ENCODE data around the gene LGALS1. TPM values are rescaled to one million over a fixed set of nuclear protein-coding genes. Genes with fewer than 3 reads are reported as not detected.
A peak's percentile ranks its signal among the peaks of the same experiment; 100 is the strongest.

Gene LGALS1
- 1,000 to 10,000 TPM; 1,140 to 1,273 TPM for total RNA-seq

DNA sequence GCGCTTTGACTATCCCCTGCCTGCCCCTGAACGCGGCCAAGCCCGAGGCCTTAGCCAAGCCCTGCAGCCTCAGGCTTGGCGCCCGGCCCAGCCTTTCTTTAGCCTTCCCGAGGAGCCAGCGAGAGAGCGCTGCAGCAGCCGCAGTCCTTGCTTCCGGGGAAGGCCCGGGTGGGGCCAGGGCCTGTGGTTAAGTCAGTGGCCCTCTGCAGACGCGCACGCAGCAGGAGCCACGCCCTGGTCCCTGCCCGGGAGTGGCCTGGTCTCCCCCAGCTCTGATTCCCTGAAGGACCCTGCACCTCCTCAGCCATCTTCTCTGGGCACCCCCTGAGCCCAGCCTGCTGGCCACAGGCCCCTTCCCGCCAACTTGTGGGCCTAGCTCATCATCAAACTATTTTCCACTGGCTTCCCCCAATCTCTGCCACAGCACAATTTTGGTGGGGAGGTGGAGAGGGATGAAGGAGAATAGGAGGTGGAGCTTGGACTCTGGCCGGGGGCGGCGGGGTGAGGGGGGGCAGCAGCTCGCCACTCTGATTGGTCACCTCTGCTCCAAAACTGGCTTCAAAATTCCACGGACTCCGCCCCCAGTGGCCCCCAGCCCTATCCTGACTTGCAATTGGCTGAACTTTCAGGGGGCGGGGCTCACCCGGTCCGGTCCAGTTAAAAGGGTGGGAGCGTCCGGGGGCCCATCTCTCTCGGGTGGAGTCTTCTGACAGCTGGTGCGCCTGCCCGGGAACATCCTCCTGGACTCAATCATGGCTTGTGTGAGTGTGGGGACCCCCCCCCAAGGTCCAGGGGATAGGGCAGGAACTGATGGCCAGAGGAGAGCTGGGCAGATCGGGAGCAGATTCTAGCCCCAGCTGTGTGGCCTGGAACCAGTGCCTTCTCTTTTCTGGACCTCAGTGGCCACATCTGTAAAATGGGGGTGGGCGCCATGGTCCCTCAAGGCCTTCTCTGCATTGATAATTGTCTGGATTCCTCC, at the start of gene LGALS1:
Gene LGALS1 (plus strand): TSS at position 686 of the 979 bp plus-strand sequence. CDS start 67 bp downstream, at position 753.
- DNase-seq: peak; percentile 79
- H3K4me1 Mint-ChIP-seq: peaks cover 62% of the 10 kb centered on the region
- no peaks in the 10 kb centered on the region for H3K9me3 Mint-ChIP-seq
- ChIA-PET POLR2A (interaction anchor here (0.6 to 2.4 kb wide), 3 partner anchors 8 to 279 kb away, joined by 3 to 9 read pairs (median 3); partner anchors contain the start of gene PDXP), CTCF (interaction anchor here (0.5 to 15.4 kb wide), 13 partner anchors 9 to 353 kb away, joined by 3 to 143 read pairs (median 4); partner anchors contain the start of genes GGA1, PDXP and SH3BP1)
- no peaks in the 10 kb centered on the region for H3K27me3 Mint-ChIP-seq
- peaks cover 22% of the 10 kb centered on the region for H3K36me3 Mint-ChIP-seq (ENCODE audit: low read depth)
- peak within 1 kb of the TSS; percentile 93 for H3K4me3 Mint-ChIP-seq
- H3K27ac Mint-ChIP-seq: peak within 1 kb of the TSS; percentile 100

DNA sequence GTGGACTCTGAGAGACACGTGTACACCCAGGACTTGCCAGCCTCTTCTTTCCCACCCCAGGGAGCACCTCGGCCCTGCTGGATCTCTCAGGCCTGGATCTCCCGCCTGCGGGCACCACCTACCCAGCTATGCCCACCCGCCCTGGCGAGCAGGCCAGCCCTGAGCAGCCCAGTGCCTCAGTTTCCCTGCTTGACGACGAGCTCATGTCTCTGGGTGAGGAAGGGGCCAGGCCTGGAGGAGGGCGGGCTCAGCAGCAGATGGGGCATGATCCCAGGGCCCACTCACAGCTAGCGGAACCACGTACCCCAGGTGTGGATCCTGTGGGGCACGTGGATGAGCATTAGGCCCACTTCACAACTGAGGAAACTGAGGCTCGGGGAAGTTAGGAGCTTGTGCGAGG, 49.7 kb upstream of the LGALS1 start:
- no peaks in the 10 kb centered on the region for H3K27me3 Mint-ChIP-seq

DNA sequence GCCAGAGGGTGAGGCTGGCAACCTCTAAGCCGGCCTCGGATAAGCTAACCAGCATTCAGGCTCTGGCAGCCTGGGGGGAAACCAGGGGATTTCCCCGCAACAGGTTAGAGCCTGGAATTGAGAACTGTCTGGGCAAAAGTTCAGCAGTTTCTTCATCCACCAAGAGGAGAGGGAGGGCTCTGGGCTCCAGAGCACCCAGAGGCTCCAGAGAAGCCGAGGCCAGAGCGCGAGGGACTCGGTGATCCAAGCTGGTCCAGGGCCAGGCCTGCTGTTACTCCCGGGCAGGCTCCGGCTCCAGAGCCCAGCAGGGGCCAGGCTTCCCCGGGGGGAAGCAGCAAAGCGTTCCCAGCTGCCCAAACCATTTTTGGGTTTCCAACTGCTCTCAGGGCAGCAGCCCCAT, 49.3 kb upstream of the LGALS1 start:
- ChIA-PET CTCF (interaction anchor here (0.9 to 12.6 kb wide), 6 partner anchors 10 to 17 kb away, joined by 3 to 127 read pairs (median 7); partner anchors contain the start of genes GGA1 and SH3BP1), POLR2A (interaction anchor here (0.6 kb wide), 1 partner anchor 53 kb away, joined by 11 read pairs; no protein-coding TSS in a partner anchor)
- H3K36me3 Mint-ChIP-seq (ENCODE audit: low read depth): peaks cover 14% of the 10 kb centered on the region
- H3K27me3 Mint-ChIP-seq: no peaks in the 10 kb centered on the region
- peak overlapping the region; percentile 89 for H3K27ac Mint-ChIP-seq
- no peak overlapping the region for H3K4me3 Mint-ChIP-seq
- DNase-seq: no peak
- no peaks in the 10 kb centered on the region for H3K9me3 Mint-ChIP-seq
- H3K4me1 Mint-ChIP-seq: peaks cover 51% of the 10 kb centered on the region

More for the DNA sequence above, 49.7 kb upstream of the LGALS1 start:
- no peaks in the 10 kb centered on the region for H3K9me3 Mint-ChIP-seq
- POLR2A ChIA-PET: no interaction called here
- CTCF ChIA-PET: interaction anchor here (0.9 to 12.6 kb wide), 7 partner anchors 9 to 58 kb away, joined by 3 to 127 read pairs (median 5); partner anchors contain the start of genes GGA1 and SH3BP1
- H3K36me3 Mint-ChIP-seq (ENCODE audit: low read depth): peaks cover 14% of the 10 kb centered on the region
- peak overlapping the region; percentile 89 for H3K27ac Mint-ChIP-seq
- no peak overlapping the region for H3K4me3 Mint-ChIP-seq
- peaks cover 50% of the 10 kb centered on the region for H3K4me1 Mint-ChIP-seq
- DNase-seq: no peak

DNA sequence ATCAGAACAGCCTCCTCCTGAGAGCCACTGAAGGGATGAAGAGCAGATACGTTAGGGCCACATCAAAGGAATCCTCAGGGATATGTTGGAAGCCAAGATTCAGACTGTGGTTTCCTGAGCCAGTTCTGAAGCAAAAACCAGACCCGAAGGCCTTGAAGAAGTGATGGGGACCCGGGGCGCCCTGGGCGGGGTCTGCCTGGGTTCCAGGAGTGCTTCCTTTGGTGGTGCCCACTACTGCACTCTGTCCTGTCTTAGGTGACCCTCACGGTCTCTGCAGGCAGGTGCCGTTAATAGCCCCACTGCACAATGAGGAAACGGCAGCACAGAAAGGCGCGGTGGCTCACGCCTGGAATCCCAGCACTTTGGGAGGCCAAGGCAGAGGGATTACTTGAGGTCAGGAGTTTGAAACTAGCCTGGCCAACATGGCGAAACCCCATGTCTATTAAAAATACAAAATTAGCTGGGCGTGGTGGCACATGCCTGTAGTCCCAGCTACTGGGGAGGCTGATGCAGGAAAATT, 48.8 kb upstream of the LGALS1 start:
- H3K27ac Mint-ChIP-seq: peak overlapping the region; percentile 89
- DNase-seq: no peak
- CTCF ChIA-PET: interaction anchor here (0.6 to 12.6 kb wide), 6 partner anchors 10 to 165 kb away, joined by 3 to 127 read pairs (median 8); partner anchors contain the start of genes GGA1, LGALS2 and SH3BP1
- peaks cover 55% of the 10 kb centered on the region for H3K4me1 Mint-ChIP-seq
- no peaks in the 10 kb centered on the region for H3K27me3 Mint-ChIP-seq
- peak overlapping the region; percentile 44 for H3K4me3 Mint-ChIP-seq
- POLR2A ChIA-PET: interaction anchor here (0.6 kb wide), 1 partner anchor 52 kb away, joined by 11 read pairs; no protein-coding TSS in a partner anchor
- peaks cover 14% of the 10 kb centered on the region for H3K36me3 Mint-ChIP-seq (ENCODE audit: low read depth)
- H3K9me3 Mint-ChIP-seq: no peaks in the 10 kb centered on the region

DNA sequence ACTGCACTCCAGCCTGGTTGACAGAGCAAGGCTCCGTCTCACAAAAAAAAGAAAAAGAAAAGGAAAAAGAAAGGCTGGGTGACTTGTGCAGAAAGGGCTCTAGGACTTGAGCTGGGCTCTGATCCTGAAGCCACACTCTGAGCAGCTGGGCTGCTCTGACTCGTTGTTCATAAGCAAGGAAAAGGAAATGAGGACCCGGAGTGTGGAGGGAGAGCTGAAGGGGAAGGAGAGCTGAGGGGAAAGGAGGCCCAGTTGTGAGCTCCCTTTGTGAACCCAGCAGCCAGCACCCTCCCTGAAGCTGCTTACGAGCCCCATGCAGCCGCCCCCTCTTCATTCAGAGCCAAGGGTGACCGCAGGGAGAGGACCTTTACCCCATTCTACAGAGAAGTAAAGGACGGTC, 48.3 kb upstream of the LGALS1 start:
- Mint-ChIP-seq H3K27ac (peak overlapping the region; percentile 89), H3K9me3 (no peaks in the 10 kb centered on the region), H3K27me3 (no peaks in the 10 kb centered on the region), H3K4me1 (peaks cover 59% of the 10 kb centered on the region), H3K36me3 (ENCODE audit: low read depth) (peaks cover 14% of the 10 kb centered on the region), H3K4me3 (peak overlapping the region; percentile 44)
- ChIA-PET CTCF (interaction anchor here (0.6 to 12.6 kb wide), 6 partner anchors 10 to 165 kb away, joined by 3 to 127 read pairs (median 8); partner anchors contain the start of genes GGA1, LGALS2 and SH3BP1), POLR2A (interaction anchor here (0.9 to 1.4 kb wide), 2 partner anchors 10 to 16 kb away, joined by 4 to 5 read pairs; no protein-coding TSS in a partner anchor)
- no peak for DNase-seq

DNA sequence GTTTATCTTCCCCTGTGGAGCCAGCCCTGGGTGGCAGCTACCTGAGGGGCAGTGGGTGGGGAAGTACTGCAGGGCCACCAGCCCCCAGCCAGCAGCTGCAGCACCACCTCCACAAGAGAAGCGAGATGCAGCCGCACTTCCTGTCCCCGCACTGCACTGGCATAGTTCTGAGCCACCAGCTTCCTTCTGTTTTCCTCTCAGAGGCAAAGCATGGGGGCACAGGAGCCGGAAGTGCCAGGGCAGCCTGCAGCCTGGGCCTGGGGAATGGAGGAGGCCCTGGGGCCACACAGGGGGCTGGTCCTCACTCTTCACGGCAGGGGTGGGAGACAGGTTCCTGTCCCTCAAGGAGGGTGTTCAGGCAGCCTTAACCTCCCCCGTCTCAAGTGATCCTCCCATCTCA, 47.9 kb upstream of the LGALS1 start:
- H3K36me3 Mint-ChIP-seq (ENCODE audit: low read depth): peaks cover 14% of the 10 kb centered on the region
- CTCF ChIA-PET: interaction anchor here (1.0 to 12.6 kb wide), 5 partner anchors 9 to 54 kb away, joined by 4 to 127 read pairs (median 10); partner anchors contain the start of genes GGA1 and SH3BP1

DNA sequence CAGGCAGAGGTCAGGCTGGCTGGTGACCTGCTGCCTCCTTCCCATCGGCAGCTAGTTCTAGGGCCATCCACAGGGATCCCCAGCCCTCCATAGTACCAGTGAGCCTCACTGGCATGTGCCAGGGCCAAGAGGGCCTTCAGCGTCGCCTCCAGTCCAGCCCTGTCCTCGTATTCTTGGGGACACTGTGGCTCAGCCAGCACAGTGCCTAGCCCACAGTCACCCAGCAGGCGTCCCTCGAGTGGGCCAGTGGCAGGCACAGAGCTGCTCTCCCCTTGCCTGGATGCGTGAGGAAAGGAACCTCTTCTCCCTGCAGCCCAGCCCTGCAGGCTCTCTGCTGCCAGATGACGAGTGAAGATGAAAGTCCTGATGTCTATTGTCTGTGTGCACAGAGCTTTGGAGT, 46.6 kb upstream of the LGALS1 start:
- H3K27ac Mint-ChIP-seq: peak overlapping the region; percentile 89
- POLR2A ChIA-PET: no interaction called here
- H3K36me3 Mint-ChIP-seq (ENCODE audit: low read depth): peaks cover 12% of the 10 kb centered on the region
- H3K4me1 Mint-ChIP-seq: peaks cover 69% of the 10 kb centered on the region
- CTCF ChIA-PET: interaction anchor here (0.5 to 12.6 kb wide), 7 partner anchors 9 to 67 kb away, joined by 3 to 127 read pairs (median 4); partner anchors contain the start of genes GGA1 and SH3BP1
- no peaks in the 10 kb centered on the region for H3K27me3 Mint-ChIP-seq
- DNase-seq: no peak
- H3K9me3 Mint-ChIP-seq: no peaks in the 10 kb centered on the region
- no peak overlapping the region for H3K4me3 Mint-ChIP-seq

More for the DNA sequence above, 47.9 kb upstream of the LGALS1 start:
- H3K4me3 Mint-ChIP-seq: peak overlapping the region; percentile 44
- H3K27me3 Mint-ChIP-seq: no peaks in the 10 kb centered on the region
- peak; percentile 73 for DNase-seq
- peak overlapping the region; percentile 89 for H3K27ac Mint-ChIP-seq
- no peaks in the 10 kb centered on the region for H3K9me3 Mint-ChIP-seq
- POLR2A ChIA-PET: interaction anchor here (0.9 to 1.4 kb wide), 2 partner anchors 9 to 16 kb away, joined by 4 to 5 read pairs; no protein-coding TSS in a partner anchor
- peaks cover 60% of the 10 kb centered on the region for H3K4me1 Mint-ChIP-seq

DNA sequence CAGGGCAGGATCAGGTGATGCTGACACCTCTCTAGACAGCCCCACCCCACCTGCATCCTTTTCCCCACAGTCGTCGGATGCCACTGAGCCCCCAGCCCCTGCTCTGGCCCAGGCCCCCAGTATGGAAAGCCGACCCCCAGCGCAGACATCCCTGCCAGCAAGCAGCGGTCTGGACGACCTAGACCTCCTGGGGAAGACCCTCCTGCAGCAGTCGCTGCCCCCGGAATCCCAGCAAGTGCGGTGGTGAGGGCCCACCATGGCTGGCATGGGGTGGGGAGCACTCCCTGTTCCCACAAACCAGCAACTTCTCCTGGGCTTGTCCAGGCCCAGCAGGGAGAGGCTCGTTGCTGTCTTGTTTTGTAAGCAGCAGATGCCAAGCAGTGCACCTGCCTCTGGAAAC, 45.5 kb upstream of the LGALS1 start:
- no peaks in the 10 kb centered on the region for H3K27me3 Mint-ChIP-seq
- no peak for DNase-seq
- peaks cover 75% of the 10 kb centered on the region for H3K4me1 Mint-ChIP-seq
- H3K9me3 Mint-ChIP-seq: no peaks in the 10 kb centered on the region
- no peak overlapping the region for H3K4me3 Mint-ChIP-seq
- ChIA-PET CTCF (interaction anchor here (1.1 to 12.6 kb wide), 4 partner anchors 13 to 51 kb away, joined by 4 to 127 read pairs (median 8); partner anchors contain the start of genes PDXP and SH3BP1), POLR2A (no interaction called here)
- H3K27ac Mint-ChIP-seq: peak overlapping the region; percentile 31
- peaks cover 12% of the 10 kb centered on the region for H3K36me3 Mint-ChIP-seq (ENCODE audit: low read depth)

DNA sequence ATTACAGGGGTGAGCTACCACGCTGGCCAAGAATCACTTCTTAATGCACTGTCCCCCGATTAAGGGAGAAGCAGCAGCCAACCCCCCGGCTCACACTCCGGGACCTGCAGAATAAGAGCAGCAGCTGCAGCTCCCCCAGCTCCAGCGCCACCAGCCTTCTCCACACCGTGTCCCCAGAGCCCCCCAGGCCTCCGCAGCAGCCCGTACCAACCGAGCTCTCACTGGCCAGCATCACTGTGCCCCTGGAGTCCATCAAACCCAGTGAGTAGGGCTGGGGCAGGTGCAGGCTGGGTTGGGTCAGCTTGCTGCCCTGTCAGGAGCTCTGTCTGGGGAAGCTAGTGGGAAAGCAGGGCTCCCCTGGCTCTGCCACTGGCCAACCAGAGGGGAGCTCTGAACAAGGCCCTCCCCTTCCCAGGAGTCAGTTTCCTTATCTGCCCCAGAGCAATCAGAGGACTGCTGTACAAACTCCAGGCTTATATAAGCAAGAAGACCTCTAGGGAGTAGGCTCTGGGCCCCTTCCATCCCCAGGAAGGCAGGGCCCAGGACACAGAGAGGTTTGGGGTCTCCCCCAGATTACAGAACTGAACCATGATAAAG, 44.5 kb upstream of the LGALS1 start:
- Mint-ChIP-seq H3K4me3 (no peak overlapping the region), H3K36me3 (ENCODE audit: low read depth) (peaks cover 6% of the 10 kb centered on the region), H3K27ac (peak overlapping the region; percentile 83), H3K27me3 (no peaks in the 10 kb centered on the region), H3K9me3 (no peaks in the 10 kb centered on the region), H3K4me1 (peaks cover 76% of the 10 kb centered on the region)
- CTCF ChIA-PET: interaction anchor here (0.5 to 12.6 kb wide), 9 partner anchors 11 to 1128 kb away, joined by 3 to 127 read pairs (median 4); partner anchors contain the start of genes GGA1, PDXP and SH3BP1
- DNase-seq: no peak
- POLR2A ChIA-PET: no interaction called here

DNA sequence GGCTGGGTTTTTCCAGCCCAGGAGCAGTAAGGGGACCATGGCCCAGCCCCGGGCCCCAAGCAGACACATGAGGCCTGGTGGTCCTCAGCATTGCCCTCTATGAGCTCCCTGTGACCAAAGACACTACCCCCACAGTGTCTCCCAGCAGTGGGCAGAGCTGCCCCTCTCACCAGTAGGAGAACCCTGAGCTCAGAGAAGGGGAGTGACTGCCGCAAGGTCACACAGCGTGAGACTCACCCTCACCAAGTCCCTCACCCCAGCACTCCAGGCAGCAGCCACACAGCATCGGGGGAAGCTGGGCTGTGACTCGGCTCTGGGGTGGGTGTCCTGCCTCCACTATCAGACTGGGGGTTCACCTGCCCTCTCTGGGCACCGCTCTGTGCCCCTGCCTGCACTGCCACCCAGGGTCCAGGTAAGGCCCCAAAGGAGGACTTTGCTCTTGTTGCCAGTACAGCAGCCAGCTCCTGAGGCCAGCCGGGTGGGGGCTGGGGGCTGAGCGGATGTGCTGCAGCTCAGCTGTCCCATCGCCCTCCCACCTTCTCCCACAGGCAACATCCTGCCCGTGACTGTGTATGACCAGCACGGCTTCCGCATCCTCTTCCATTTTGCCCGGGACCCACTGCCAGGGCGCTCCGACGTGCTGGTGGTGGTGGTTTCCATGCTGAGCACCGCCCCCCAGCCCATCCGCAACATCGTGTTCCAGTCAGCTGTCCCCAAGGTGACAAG, 43.8 kb upstream of the LGALS1 start:
- peak overlapping the region; percentile 45 for H3K4me3 Mint-ChIP-seq
- ChIA-PET CTCF (interaction anchor here (0.5 to 12.6 kb wide), 8 partner anchors 11 to 64 kb away, joined by 3 to 127 read pairs (median 4); partner anchors contain the start of genes PDXP and SH3BP1), POLR2A (interaction anchor here (0.6 to 0.8 kb wide), 2 partner anchors 11 to 19 kb away, joined by 3 read pairs; no protein-coding TSS in a partner anchor)
- H3K9me3 Mint-ChIP-seq: no peaks in the 10 kb centered on the region
- peak overlapping the region; percentile 83 for H3K27ac Mint-ChIP-seq
- no peaks in the 10 kb centered on the region for H3K27me3 Mint-ChIP-seq
- H3K36me3 Mint-ChIP-seq (ENCODE audit: low read depth): peaks cover 11% of the 10 kb centered on the region
- H3K4me1 Mint-ChIP-seq: peaks cover 76% of the 10 kb centered on the region
- peak; percentile 25 for DNase-seq
